Bronchial epithelial cell (primary cell): ENCODE data around the gene CXXC5. TPM values are rescaled to one million over a fixed set of nuclear protein-coding genes. Genes with fewer than 3 reads are reported as not detected.
"Not testable (repeated sequence)": the region's sequence is repeated elsewhere in the genome, so short reads cannot be mapped to it uniquely, and the experiment has no call there.

Experiments
- DNase-seq: peaks from one replicate; pipeline ENCODE4 v3.0.0-alpha.2; 2010; ENCODE audit warnings: low read depth
- FAIRE-seq: peaks from 2 replicates; lab custom pipeline; 2011; peaks lifted over from hg19 to GRCh38; lab: Jason Lieb, UNC
- H3K27me3 ChIP-seq: 2 replicates; pipeline ENCODE4 v1.5.1; 2011; ENCODE audit warnings: low read length; ENCODE audit not compliant: control insufficient read depth, insufficient read depth
- H3K36me3 ChIP-seq: 2 replicates; pipeline ENCODE4 v1.5.1; 2011; ENCODE audit warnings: low read length; ENCODE audit not compliant: control insufficient read depth, insufficient read depth
- H3K4me3 ChIP-seq: 2 replicates; pipeline ENCODE4 v1.5.1; 2011; ENCODE audit warnings: mild to moderate bottlenecking, low read depth, low read length, control low read depth
- total RNA-seq: library from RNA; depleted of rRNA; stranded (reverse); fragments of >200 nt; gene quantifications from 2 replicates; pipeline ENCODE4 v1.2.1, GENCODE V29; 2014
- TF ChIP-seq, protein P1 (sequence below): IDR thresholded peaks from 2 replicates; pipeline ENCODE4 v1.5.1; 2011; ENCODE audit warnings: mild to moderate bottlenecking, moderate library complexity, low read length, control low read depth, inconsistent platforms; ENCODE audit not compliant: insufficient read depth, severe bottlenecking

CXXC5 gene
- total RNA-seq, 1 donor from 2014 or later = 6.1 TPM

DNA sequence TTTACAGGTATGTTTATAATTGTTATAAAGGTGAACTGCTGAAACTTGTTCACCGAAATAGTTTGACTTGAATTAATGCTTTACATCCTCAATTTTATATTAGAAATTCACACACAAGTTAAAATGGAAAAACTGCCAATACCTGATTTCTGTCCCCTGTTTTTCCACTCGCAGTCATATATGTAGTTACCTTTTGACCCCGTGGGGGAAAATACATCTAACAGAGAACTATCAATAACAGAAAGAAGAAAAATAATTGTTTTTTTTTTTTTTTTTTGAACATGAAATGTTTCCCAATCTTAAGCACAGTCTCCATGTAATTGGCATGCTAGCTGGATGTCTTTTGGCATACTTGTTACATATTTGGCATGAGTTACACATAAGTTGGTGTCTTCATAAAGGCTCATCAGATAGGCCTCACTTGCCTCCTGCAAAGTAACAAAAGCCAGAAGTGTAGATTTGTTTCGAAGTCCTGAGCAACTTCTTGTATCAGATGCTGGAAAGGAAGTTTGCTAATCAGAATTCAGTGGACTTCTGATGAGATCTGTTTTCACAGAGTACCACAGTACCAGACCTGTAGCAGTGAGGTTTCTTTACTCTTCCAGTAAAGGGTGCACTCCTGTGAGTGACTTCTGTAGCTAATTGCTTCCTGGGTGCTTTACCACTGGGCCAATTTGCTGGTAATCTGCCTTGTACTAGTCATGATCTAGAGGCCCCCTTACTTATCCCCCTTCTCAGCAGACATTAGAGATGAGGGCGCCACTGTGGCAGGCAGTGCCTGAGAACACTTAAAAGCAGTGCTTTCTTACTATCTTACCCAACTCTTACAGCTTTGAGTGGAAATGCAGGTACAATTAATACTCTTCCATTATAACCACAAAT lies 36.2 kb upstream of the CXXC5 start:
- H3K36me3 ChIP-seq = peaks cover 3% of the 10 kb centered on the region
- no peak overlapping the region for H3K4me3 ChIP-seq
- no peaks in the 10 kb centered on the region for H3K27me3 ChIP-seq
- TF ChIP-seq, protein P1, sequence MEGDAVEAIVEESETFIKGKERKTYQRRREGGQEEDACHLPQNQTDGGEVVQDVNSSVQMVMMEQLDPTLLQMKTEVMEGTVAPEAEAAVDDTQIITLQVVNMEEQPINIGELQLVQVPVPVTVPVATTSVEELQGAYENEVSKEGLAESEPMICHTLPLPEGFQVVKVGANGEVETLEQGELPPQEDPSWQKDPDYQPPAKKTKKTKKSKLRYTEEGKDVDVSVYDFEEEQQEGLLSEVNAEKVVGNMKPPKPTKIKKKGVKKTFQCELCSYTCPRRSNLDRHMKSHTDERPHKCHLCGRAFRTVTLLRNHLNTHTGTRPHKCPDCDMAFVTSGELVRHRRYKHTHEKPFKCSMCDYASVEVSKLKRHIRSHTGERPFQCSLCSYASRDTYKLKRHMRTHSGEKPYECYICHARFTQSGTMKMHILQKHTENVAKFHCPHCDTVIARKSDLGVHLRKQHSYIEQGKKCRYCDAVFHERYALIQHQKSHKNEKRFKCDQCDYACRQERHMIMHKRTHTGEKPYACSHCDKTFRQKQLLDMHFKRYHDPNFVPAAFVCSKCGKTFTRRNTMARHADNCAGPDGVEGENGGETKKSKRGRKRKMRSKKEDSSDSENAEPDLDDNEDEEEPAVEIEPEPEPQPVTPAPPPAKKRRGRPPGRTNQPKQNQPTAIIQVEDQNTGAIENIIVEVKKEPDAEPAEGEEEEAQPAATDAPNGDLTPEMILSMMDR = no peak
- DNase-seq = no peak
- peak; percentile 28 for FAIRE-seq

GRCh38 chr5:139619861-139620260 lies 28.3 kb upstream of the CXXC5 start:
- DNase-seq (no peak), FAIRE-seq (no peak)
- TF ChIP-seq, protein P1 = no peak
- H3K27me3 ChIP-seq = no peaks in the 10 kb centered on the region
- H3K4me3 ChIP-seq = no peak overlapping the region
- H3K36me3 ChIP-seq = peaks cover 4% of the 10 kb centered on the region

GRCh38 chr5:139625398-139625797 lies 22.8 kb upstream of the CXXC5 start:
- not testable (repeated sequence) for DNase-seq

DNA sequence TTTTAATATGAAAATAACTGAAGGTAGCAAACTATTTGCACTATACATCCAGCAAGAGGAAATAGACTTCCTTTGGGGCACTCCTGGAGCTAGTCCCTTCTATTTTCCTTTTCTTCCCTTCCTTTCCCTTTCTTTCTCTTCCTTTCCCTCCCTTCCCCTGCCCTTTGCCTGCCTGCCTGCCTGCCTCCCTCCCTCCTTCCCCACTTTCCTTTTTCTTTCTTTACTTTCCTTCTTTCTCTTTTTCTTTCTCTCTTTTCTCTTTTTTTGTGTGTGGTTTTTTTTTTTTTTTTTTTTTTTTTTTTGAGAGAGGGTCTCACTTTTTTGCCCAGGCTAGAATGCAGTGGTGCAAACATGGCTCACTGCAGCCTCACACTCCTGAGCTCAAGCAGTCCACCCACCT lies 17.3 kb upstream of the CXXC5 start:
- Histone ChIP-seq H3K4me3 (no peak overlapping the region), H3K36me3 (no peaks in the 10 kb centered on the region), H3K27me3 (no peaks in the 10 kb centered on the region)
- TF ChIP-seq, protein P1 = no peak
- DNase-seq (no peak), FAIRE-seq (no peak)

More at GRCh38 chr5:139625398-139625797, 22.8 kb upstream of the CXXC5 start:
- not testable (repeated sequence) for H3K27me3 ChIP-seq, FAIRE-seq, H3K4me3 ChIP-seq, H3K36me3 ChIP-seq

DNA sequence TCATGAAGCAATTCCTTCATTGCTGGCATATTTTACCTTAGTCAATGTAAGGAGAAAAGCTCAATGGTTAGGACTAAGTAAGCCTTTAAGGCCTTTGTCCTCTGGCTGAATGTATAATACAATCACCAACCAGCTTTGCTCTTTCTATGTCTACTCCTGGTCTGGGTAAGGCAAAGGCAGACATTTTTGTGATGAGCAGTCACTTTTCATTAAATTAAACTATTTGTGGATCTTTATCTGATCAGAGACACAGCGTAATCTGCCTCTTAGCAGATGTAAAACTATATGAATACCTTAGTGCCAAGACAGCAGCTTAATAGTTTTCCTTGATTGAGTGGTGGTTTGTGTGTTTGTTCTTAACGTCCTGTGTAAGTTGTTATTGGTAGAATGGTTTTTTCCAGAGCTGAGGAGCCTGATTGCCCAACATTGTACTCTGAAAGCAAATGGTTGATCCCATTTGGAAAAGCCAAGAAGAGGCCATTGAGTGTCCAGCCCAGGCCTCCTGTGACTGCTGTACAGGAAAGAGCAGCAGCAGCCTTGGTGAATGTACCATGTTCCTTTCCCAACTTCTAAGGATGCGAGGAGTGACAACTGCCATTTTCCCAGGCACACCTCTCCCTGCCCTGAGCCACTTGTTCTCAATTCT lies 16.5 kb upstream of the CXXC5 start:
- no peaks in the 10 kb centered on the region for H3K27me3 ChIP-seq
- TF ChIP-seq, protein P1 = no peak
- H3K4me3 ChIP-seq = no peak overlapping the region
- H3K36me3 ChIP-seq = no peaks in the 10 kb centered on the region
- no peak for DNase-seq
- FAIRE-seq = no peak

GRCh38 chr5:139633295-139634027 lies 14.7 kb upstream of the CXXC5 start:
- Histone ChIP-seq H3K4me3 (no peak overlapping the region), H3K36me3 (no peaks in the 10 kb centered on the region), H3K27me3 (no peaks in the 10 kb centered on the region)
- DNase-seq (peak; percentile 71), FAIRE-seq (no peak)
- TF ChIP-seq, protein P1 = peak; percentile 99
